GM06990 (cell line): ENCODE data around the gene LDB2.

Experiments
- DNase-seq: peaks from one replicate; pipeline ENCODE4 v3.0.0-alpha.2; 2011; ENCODE audit not compliant: insufficient read length; ENCODE audit errors: extremely low read depth
- H3K27me3 ChIP-seq: replicated peaks from 2 replicates; pipeline ENCODE4 v1.6.0; 2011; ENCODE audit warnings: low read length; ENCODE audit not compliant: control insufficient read depth, insufficient read depth
- H3K36me3 ChIP-seq: 2 replicates; pipeline ENCODE4 v1.5.1; 2011; ENCODE audit warnings: low read length; ENCODE audit not compliant: control insufficient read depth, insufficient read depth
- H3K4me3 ChIP-seq: replicated peaks from 2 replicates; pipeline ENCODE4 v1.5.1; 2011; ENCODE audit warnings: low read depth, mild to moderate bottlenecking, control low read depth, low read length
- TF ChIP-seq, protein P1 (sequence below): IDR thresholded peaks from 2 replicates; pipeline ENCODE4 v1.5.1; 2011; ENCODE audit warnings: low read length, control low read depth, mild to moderate bottlenecking, inconsistent platforms; ENCODE audit not compliant: insufficient read depth, poor library complexity, severe bottlenecking

Gene LDB2

DNA sequence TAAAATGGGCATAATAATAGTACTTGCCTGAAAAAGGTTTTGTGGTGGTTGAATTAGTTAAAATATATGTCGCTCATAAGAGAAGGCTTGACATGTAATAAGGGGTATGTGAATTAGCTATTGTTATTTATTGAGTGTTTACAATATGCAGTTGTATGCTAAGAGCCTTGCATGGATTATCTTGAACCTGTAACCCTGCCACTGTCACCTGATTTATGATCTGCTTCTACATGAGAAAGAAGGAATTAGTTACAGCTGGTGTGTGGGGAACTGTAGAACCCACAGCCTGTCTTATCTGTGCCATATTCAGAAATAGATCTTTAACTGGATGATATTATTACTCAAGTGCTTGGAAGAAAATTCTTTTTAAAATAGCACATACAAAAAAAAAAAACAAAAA lies 227.7 kb downstream of the LDB2 start:
- no peak overlapping the region for H3K4me3 ChIP-seq
- DNase-seq, result no peak
- peaks cover 1% of the 10 kb centered on the region; the same call in 1 of the 2 replicates for H3K27me3 ChIP-seq
- H3K36me3 ChIP-seq, result no peaks in the 10 kb centered on the region
- TF ChIP-seq, protein P1, sequence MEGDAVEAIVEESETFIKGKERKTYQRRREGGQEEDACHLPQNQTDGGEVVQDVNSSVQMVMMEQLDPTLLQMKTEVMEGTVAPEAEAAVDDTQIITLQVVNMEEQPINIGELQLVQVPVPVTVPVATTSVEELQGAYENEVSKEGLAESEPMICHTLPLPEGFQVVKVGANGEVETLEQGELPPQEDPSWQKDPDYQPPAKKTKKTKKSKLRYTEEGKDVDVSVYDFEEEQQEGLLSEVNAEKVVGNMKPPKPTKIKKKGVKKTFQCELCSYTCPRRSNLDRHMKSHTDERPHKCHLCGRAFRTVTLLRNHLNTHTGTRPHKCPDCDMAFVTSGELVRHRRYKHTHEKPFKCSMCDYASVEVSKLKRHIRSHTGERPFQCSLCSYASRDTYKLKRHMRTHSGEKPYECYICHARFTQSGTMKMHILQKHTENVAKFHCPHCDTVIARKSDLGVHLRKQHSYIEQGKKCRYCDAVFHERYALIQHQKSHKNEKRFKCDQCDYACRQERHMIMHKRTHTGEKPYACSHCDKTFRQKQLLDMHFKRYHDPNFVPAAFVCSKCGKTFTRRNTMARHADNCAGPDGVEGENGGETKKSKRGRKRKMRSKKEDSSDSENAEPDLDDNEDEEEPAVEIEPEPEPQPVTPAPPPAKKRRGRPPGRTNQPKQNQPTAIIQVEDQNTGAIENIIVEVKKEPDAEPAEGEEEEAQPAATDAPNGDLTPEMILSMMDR, result no peak

DNA sequence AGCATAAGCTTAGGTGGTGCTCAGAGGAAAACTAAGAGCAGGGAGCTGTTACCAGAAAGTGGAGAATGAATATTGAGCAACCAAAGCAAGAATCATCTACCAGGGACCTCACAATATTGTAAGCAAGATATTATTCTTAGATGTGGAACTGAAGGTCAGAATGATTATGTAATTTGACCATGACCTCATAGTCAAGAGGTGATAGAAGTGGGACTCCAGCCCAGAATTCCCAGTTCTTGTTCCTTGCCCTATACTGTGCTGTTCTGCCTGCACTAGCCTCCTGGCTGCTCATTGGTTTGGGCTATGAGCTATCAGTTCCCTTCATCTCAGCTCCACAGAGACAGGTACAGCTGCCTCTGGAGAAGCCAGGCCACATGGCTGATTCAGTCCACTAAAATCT lies 229.4 kb downstream of the LDB2 start:
- no peak overlapping the region for H3K4me3 ChIP-seq
- DNase-seq, result no peak
- TF ChIP-seq, protein P1, result no peak
- no peaks in the 10 kb centered on the region for H3K36me3 ChIP-seq
- H3K27me3 ChIP-seq, result peaks cover 1% of the 10 kb centered on the region; the same call in 1 of the 2 replicates

DNA sequence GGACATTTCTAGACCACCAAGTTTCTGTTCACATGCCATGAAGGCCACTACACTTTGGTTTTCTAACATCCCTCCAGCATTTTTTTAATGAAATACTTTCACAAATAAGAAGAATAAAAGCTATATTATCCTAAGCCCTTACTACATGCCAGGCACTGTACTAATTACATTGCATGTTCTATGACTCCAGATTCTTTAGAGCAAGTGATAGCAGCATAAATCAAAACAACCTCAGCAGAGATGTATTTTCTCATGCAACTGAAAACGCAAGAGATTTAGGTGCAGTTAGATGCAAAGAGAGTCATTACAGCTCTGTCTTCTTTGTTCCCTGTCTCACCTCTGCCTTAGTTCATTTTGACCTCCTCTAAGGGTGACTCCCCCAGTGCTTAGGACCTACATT lies 230.0 kb downstream of the LDB2 start:
- Histone ChIP-seq H3K27me3 (peaks cover 1% of the 10 kb centered on the region; the same call in 1 of the 2 replicates), H3K4me3 (no peak overlapping the region), H3K36me3 (no peaks in the 10 kb centered on the region)
- TF ChIP-seq, protein P1, result no peak
- no peak for DNase-seq

DNA sequence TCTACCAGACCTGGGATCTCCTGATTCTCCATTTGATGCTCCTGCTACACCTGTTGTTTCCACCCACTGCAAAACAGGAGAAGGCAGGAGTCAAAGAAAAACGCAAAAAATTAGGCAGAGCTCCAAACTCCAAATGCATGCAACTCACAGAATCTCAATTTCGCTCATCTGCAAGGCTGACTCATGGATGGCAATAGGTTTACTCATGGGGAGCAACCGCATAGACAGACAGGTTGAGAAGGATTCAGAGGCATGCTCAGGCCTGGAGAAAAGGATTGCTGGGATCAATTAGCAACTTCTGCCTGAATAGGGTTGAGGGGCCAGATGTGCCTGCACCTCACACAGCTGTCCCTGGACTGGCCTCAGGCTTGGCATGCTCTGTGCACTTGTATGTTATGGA lies 231.0 kb downstream of the LDB2 start:
- DNase-seq, result no peak
- no peak overlapping the region for H3K4me3 ChIP-seq
- no peaks in the 10 kb centered on the region for H3K36me3 ChIP-seq
- peaks cover 1% of the 10 kb centered on the region; the same call in 1 of the 2 replicates for H3K27me3 ChIP-seq
- TF ChIP-seq, protein P1, result no peak

DNA sequence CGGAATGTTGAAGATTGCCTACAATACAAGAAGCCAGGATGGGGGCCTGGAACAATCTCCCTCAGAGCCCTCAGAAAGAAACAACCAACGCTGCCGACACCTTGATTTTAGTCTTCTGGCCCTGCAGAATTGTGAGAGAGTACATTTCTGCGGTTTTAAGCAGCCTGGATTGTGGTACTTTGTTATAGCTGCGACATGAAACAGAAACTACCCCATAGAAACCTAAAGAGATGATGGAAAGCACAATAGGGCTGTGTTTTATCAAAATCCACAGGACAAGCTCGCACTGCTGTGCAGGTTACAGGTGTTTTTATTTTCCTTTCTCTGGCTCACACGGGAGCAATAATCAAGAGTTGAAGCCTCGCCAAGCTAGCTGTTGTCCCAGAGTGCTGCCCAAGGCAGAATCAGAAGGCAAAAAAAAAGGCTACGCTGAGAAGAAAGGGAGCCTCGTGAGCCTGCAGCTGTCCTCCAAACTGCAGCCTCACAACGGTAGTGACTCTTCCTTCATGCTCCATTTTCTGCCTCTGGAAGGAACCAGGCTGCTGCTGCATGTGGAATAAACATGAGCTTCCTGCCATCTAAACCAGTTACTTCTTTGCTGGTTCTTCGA lies 232.4 kb downstream of the LDB2 start:
- no peaks in the 10 kb centered on the region for H3K36me3 ChIP-seq
- DNase-seq, result no peak
- TF ChIP-seq, protein P1, result no peak
- peaks cover 1% of the 10 kb centered on the region; the same call in 1 of the 2 replicates for H3K27me3 ChIP-seq
- no peak overlapping the region for H3K4me3 ChIP-seq

DNA sequence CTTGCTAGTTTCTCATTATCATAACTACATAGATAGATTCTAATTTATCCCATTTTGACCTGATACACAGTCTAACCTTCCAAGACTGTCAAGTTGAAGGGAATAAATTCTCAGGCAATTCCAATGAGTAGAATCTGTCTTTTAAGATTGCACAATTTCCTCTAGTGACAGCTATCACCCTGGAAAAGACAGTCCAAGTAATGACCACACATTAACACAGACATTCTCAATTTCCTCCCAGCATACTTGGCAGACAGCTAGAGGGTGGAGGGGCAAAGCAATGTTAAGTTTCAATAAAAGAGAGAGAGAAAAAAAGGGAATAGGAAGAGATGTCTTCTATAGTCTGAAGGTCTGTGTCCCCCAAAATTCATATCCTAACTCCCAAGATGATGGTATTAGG lies 234.7 kb downstream of the LDB2 start:
- Histone ChIP-seq H3K36me3 (no peaks in the 10 kb centered on the region), H3K4me3 (no peak overlapping the region), H3K27me3 (peaks cover 1% of the 10 kb centered on the region; the same call in 1 of the 2 replicates)
- DNase-seq, result no peak
- TF ChIP-seq, protein P1, result no peak
